Right atrium auricular region (tissue), 2 donors: ENCODE data around the gene USP17L21. TPM values are rescaled to one million over a fixed set of nuclear protein-coding genes. Genes with fewer than 3 reads are reported as not detected.

Experiments used
- total RNA-seq, 2 donors: library from RNA; depleted of rRNA; stranded (reverse); fragments of >200 nt; gene quantifications; one replicate each; pipeline ENCODE4 v1.1.0, GENCODE V29; 2016

Gene USP17L21
- total RNA-seq, 2 donors from 2014 or later: not detected

Other genes starting within 250 kb of the USP17L21 start
- gene FAM90A26, start 92.5 kb upstream of the USP17L21 start, total RNA-seq: not detected
- gene USP17L10, start 52.2 kb upstream of the USP17L21 start, total RNA-seq: not detected
- gene USP17L11, start 47.5 kb upstream of the USP17L21 start, total RNA-seq: not detected
- gene USP17L12, start 42.7 kb upstream of the USP17L21 start, total RNA-seq: not detected
- gene USP17L13, start 38.0 kb upstream of the USP17L21 start, total RNA-seq: not detected
- gene USP17L15, start 28.5 kb upstream of the USP17L21 start, total RNA-seq: not detected
- not detected for gene USP17L17, start 19.0 kb upstream of the USP17L21 start, total RNA-seq
- gene USP17L18, start 14.2 kb upstream of the USP17L21 start, total RNA-seq: not detected
- gene USP17L19, start 9.5 kb upstream of the USP17L21 start, total RNA-seq: not detected
- not detected for gene USP17L20, start 4.7 kb upstream of the USP17L21 start, total RNA-seq
- not detected for gene USP17L22, start 4.7 kb downstream of the USP17L21 start, total RNA-seq
- gene USP17L24, start 62.3 kb downstream of the USP17L21 start, total RNA-seq: not detected
- not detected for gene USP17L25, start 67.0 kb downstream of the USP17L21 start, total RNA-seq
- gene USP17L26, start 71.8 kb downstream of the USP17L21 start, total RNA-seq: not detected
- not detected for gene USP17L5, start 76.5 kb downstream of the USP17L21 start, total RNA-seq
- not detected for gene USP17L27, start 81.3 kb downstream of the USP17L21 start, total RNA-seq
- not detected for gene USP17L28, start 86.0 kb downstream of the USP17L21 start, total RNA-seq
- not detected for gene USP17L29, start 90.8 kb downstream of the USP17L21 start, total RNA-seq
- not detected for gene USP17L30, start 100.3 kb downstream of the USP17L21 start, total RNA-seq
- not detected for gene DEFB131A, start 181.5 kb downstream of the USP17L21 start, total RNA-seq